CD14-positive monocyte (primary cell): ENCODE measurements around the gene CD300E. TPM values are rescaled to one million over a fixed set of nuclear protein-coding genes. Genes with fewer than 3 reads are reported as not detected.

Source experiments
- DNase-seq, 3 donors: peaks; one replicate each; pipeline ENCODE4 v3.0.0-alpha.2; 2011 to 2022
- H2AFZ ChIP-seq: 2 replicates; pipeline ENCODE4 v1.6.0; 2012; ENCODE audit warnings: mild to moderate bottlenecking, low read depth, low read length, inconsistent platforms; ENCODE audit not compliant: insufficient read depth, poor library complexity, severe bottlenecking
- H3K27ac ChIP-seq, 2 donors: 1 replicate in 1 of 2; 2 replicates in 1 of 2; pipeline ENCODE4 v1.5.1; 2012 to 2013; ENCODE audit warnings: low read length in 2 of 2, control low read depth in 1 of 2, inconsistent platforms in 1 of 2, low read depth in 1 of 2, mild to moderate bottlenecking in 1 of 2
- H3K27me3 ChIP-seq, 2 donors: one replicate each; pipeline versions ENCODE4 v1.6.0 to v1.6.1; 2011 to 2013; ENCODE audit warnings: low read length in 2 of 2; ENCODE audit not compliant: control insufficient read depth in 2 of 2, insufficient read depth in 2 of 2
- H3K36me3 ChIP-seq, 2 donors: replicated peaks in 1 of 2; 1 replicate in 1 of 2; 2 replicates in 1 of 2; pipeline versions ENCODE4 v1.5.1 to v1.6.1; 2012 to 2013; ENCODE audit warnings: low read length in 2 of 2, control low read depth in 1 of 2, inconsistent platforms in 1 of 2, mild to moderate bottlenecking in 1 of 2; ENCODE audit not compliant: insufficient read depth in 2 of 2, control insufficient read depth in 1 of 2
- H3K4me1 ChIP-seq, 2 donors: 1 replicate in 1 of 2; 2 replicates in 1 of 2; pipeline versions ENCODE4 v1.5.1 to v1.6.1; 2012 to 2013; ENCODE audit warnings: low read length in 2 of 2, control low read depth in 1 of 2, inconsistent platforms in 1 of 2, mild to moderate bottlenecking in 1 of 2, moderate library complexity in 1 of 2; ENCODE audit not compliant: insufficient read depth in 2 of 2, control insufficient read depth in 1 of 2
- H3K4me2 ChIP-seq: replicated peaks from 2 replicates; pipeline ENCODE3; 2012; ENCODE audit warnings: low read length, moderate library complexity, mild to moderate bottlenecking; ENCODE audit not compliant: poor library complexity, severe bottlenecking; ENCODE audit errors: extremely low read depth
- H3K4me3 ChIP-seq, 3 experiments: fragments of 200-600 bp in 1 of 3; sonication (generic) in 1 of 3; replicated peaks in 1 of 3; 1 replicate in 2 of 3; 2 replicates in 1 of 3; pipeline ENCODE4 v1.5.1; 2011 to 2013; ENCODE audit warnings: low read length in 3 of 3, mild to moderate bottlenecking in 3 of 3, control low read depth in 2 of 3, low read depth in 2 of 3, inconsistent platforms in 1 of 3, moderate library complexity in 1 of 3
- H3K79me2 ChIP-seq: 2 replicates; pipeline ENCODE4 v1.6.0; 2012; ENCODE audit warnings: mild to moderate bottlenecking, control low read depth, inconsistent platforms, low read length, moderate library complexity; ENCODE audit not compliant: insufficient read depth
- H3K9ac ChIP-seq: 2 replicates; pipeline ENCODE4 v1.6.0; 2017; ENCODE audit warnings: low read length, mild to moderate bottlenecking; ENCODE audit not compliant: insufficient read depth, poor library complexity, severe bottlenecking
- H3K9me3 ChIP-seq, 2 donors: replicated peaks in 1 of 2; 1 replicate in 1 of 2; 2 replicates in 1 of 2; pipeline versions ENCODE4 v1.5.1 to v1.6.1; 2012 to 2013; ENCODE audit warnings: low read length in 2 of 2, control low read depth in 1 of 2; ENCODE audit not compliant: control insufficient read depth in 1 of 2, insufficient read depth in 1 of 2
- H4K20me1 ChIP-seq: 2 replicates; pipeline ENCODE4 v1.6.0; 2012; ENCODE audit warnings: mild to moderate bottlenecking, low read length, control low read depth, moderate library complexity; ENCODE audit not compliant: insufficient read depth
- H3K27ac Mint-ChIP-seq, 7 donors: one replicate each; pipeline ENCODE4 v1.8.0; 2020; ENCODE audit warnings: mild to moderate bottlenecking in 7 of 7, mixed read lengths in 7 of 7, moderate library complexity in 6 of 7, inconsistent platforms in 2 of 7
- H3K27me3 Mint-ChIP-seq, 3 donors: one replicate each; pipeline ENCODE4 v1.8.0; 2021 to 2022; ENCODE audit warnings: low read depth in 3 of 3, mild to moderate bottlenecking in 3 of 3, mixed read lengths in 3 of 3, moderate library complexity in 3 of 3, inconsistent platforms in 1 of 3
- H3K36me3 Mint-ChIP-seq, 2 donors: one replicate each; pipeline ENCODE4 v1.8.0; 2020; ENCODE audit warnings: mixed read lengths in 2 of 2, inconsistent platforms in 1 of 2, mild to moderate bottlenecking in 1 of 2
- H3K4me1 Mint-ChIP-seq: one replicate; pipeline ENCODE4 v1.8.0; 2020; ENCODE audit warnings: mild to moderate bottlenecking, mixed read lengths
- H3K4me3 Mint-ChIP-seq, 2 donors: one replicate each; pipeline ENCODE4 v1.8.0; 2020; ENCODE audit warnings: mild to moderate bottlenecking in 2 of 2, mixed read lengths in 2 of 2, moderate library complexity in 1 of 2
- H3K9me3 Mint-ChIP-seq, 7 donors: one replicate each; pipeline ENCODE4 v1.8.0; 2020 to 2022; ENCODE audit warnings: mixed read lengths in 7 of 7, mild to moderate bottlenecking in 6 of 7, moderate library complexity in 6 of 7, inconsistent platforms in 2 of 7
- CTCF ChIP-seq: fragments of 200-600 bp; IDR thresholded peaks from one replicate; pipeline ENCODE4 v1.8.0; 2022; ENCODE audit warnings: antibody characterized with exemption, mild to moderate bottlenecking
- WGBS: methylation state at CpG from one replicate; pipeline ENCODE4 v1.1.5; 2013; ENCODE audit warnings: missing lambda C conversion rate; ENCODE audit not compliant: insufficient coverage; 5-methylcytosine and 5-hydroxymethylcytosine counted together
- intact Hi-C, 2 donors: fragments of 100-400 bp; cut with micrococcal nuclease; formaldehyde crosslinking; loops; one replicate each; pipeline versions ENCODE4 v1.15.0 to v1.15.1; 2023
- polyA plus RNA-seq, 3 donors: library from polyadenylated mRNA; depleted of rRNA in 1 of 3; unstranded in 2 of 3; stranded (reverse) in 1 of 3; fragments of 300-500 nt in 2 of 3; fragments of >200 nt in 1 of 3; fragmentation: Illumina TruSeq in 2 of 3; gene quantifications; 1 replicate in 2 of 3; 2 replicates in 1 of 3; pipeline ENCODE4 v1.2.3, GENCODE V29; 2012 to 2021

Gene CD300E
- polyA plus RNA-seq, 3 donors: 65.0 to 228 (median 122) TPM

- H3K4me3 ChIP-seq: peak overlapping the region in 1 of 3 experiments; percentile 51
- no peaks in the 10 kb centered on the region for H3K27me3 ChIP-seq
- no peaks in the 10 kb centered on the region for H3K9me3 ChIP-seq
- peaks cover 67% of the 10 kb centered on the region for H3K4me1 Mint-ChIP-seq
- peaks cover 78 to 83% of the 10 kb centered on the region in 2 donors for H3K4me1 ChIP-seq
- peak overlapping the region; percentile 39 for H3K4me2 ChIP-seq
- DNase-seq: peak; percentile 97 to 99 (median 97)
- H3K36me3 Mint-ChIP-seq: peaks cover 3 to 7% of the 10 kb centered on the region in 2 donors
- peaks cover 7% of the 10 kb centered on the region for H4K20me1 ChIP-seq
- TF ChIP-seq CTCF: no peak
- H3K9me3 Mint-ChIP-seq: peaks cover 0 to 15% (median 3%) of the 10 kb centered on the region in 7 donors
- intact Hi-C loops: loop anchor here (1.0 to 10.0 kb wide), 5 partner anchors 30 to 165 kb away; partner anchors contain the start of gene RAB37 (in 1 of the 2)
- peaks cover 0 to 2% of the 10 kb centered on the region in 2 donors for H3K36me3 ChIP-seq
- 19% methylated on average over 26 of the region's 32 CpGs for WGBS
- peak overlapping the region in 1 of 2 donors; percentile 68 for H3K4me3 Mint-ChIP-seq
- H3K27me3 Mint-ChIP-seq: peaks cover 4 to 8% (median 5%) of the 10 kb centered on the region in 3 donors
- H3K79me2 ChIP-seq: no peaks in the 10 kb centered on the region
- H3K27ac Mint-ChIP-seq: peak overlapping the region; percentile 79 to 95 (median 92)
- H3K9ac ChIP-seq: no peak overlapping the region
- peak overlapping the region; percentile 51 to 82 for H3K27ac ChIP-seq
- no peak overlapping the region for H2AFZ ChIP-seq
Observed at GRCh38 chr17:74569020-74570003, 54.2 kb downstream of the CD300E start.

- Mint-ChIP-seq H3K9me3 (peaks cover 0 to 15% (median 3%) of the 10 kb centered on the region in 7 donors), H3K36me3 (peaks cover 11 to 13% of the 10 kb centered on the region in 2 donors), H3K27ac (peak overlapping the region; percentile 83 to 96 (median 93)), H3K4me3 (peak overlapping the region in 1 of 2 donors; percentile 26), H3K27me3 (peaks cover 3 to 7% (median 5%) of the 10 kb centered on the region in 3 donors), H3K4me1 (peaks cover 67% of the 10 kb centered on the region)
- Histone ChIP-seq H3K4me3 (peak overlapping the region in 1 of 3 experiments; percentile 79), H3K4me2 (peak overlapping the region; percentile 81), H3K4me1 (peaks cover 78 to 92% of the 10 kb centered on the region in 2 donors), H3K27me3 (no peaks in the 10 kb centered on the region), H3K9ac (no peak overlapping the region), H3K36me3 (peaks cover 0 to 13% of the 10 kb centered on the region in 2 donors), H3K27ac (peak overlapping the region; percentile 67 to 82), H3K9me3 (no peaks in the 10 kb centered on the region), H4K20me1 (peaks cover 14% of the 10 kb centered on the region), H2AFZ (no peak overlapping the region), H3K79me2 (no peaks in the 10 kb centered on the region)
- WGBS: 98% methylated on average over 4 of the region's 4 CpGs
- intact Hi-C loops: loop anchor here (2.0 to 10.0 kb wide), 3 partner anchors 53 to 167 kb away; partner anchors contain the start of gene RAB37 (in 1 of the 2)
- DNase-seq: no peak
- no peak for TF ChIP-seq CTCF
Observed at GRCh38 chr17:74568106-74568873, 55.2 kb downstream of the CD300E start.
